ENCODE measurements around the gene ETFB. TPM values are rescaled to one million over a fixed set of nuclear protein-coding genes. Genes with fewer than 3 reads are reported as not detected.
A peak's percentile ranks its signal among the peaks of the same experiment; 100 is the strongest.

The ETFB gene
- total and polyA plus RNA-seq, 10 of the 15 experiments (the other 5 are each of a cell fraction or from before 2014, with no cell fraction given) = 15.1 to 166 (median 87.8) TPM

DNA sequence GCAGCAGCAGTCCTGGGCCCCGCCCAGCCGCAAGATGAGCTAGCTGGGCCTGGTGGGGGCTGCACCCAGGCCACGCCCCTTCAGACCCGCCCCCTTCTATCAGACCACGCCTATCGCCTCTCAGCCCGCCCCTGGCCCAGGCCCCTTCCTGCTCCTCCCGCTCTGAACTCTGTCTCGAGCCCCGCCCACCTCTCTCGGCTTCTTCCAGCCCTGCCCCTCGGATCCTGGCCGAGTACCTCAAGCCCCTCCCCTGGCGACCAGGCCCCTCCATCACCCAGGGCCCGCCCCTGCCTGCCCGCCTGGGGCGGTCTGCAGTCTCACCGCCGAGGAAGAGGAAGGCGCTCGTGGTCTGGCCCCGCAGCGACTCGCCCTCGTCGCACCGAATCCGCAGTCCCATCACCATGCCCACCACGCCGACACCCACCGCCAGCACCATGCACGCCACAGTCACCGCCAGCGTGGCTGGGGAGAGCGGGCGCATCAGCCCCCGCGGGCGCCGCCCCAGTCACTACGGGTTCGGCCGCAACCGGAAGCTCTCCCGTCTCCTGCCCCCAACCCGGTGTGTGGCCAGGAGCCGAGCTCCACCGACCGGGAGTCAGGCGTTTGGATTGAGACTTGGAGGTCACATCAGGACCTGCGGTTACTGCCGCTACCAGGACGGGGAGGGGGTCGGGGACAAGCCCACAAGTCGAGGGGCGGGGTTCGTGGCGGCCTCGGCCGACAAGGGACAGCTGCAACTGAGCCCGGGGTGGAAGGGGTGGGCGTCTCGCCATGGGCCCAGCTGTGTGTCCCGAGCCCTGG lies 1.6 kb upstream of the ETFB start (continued):
- TF ChIP-seq, protein P1, sequence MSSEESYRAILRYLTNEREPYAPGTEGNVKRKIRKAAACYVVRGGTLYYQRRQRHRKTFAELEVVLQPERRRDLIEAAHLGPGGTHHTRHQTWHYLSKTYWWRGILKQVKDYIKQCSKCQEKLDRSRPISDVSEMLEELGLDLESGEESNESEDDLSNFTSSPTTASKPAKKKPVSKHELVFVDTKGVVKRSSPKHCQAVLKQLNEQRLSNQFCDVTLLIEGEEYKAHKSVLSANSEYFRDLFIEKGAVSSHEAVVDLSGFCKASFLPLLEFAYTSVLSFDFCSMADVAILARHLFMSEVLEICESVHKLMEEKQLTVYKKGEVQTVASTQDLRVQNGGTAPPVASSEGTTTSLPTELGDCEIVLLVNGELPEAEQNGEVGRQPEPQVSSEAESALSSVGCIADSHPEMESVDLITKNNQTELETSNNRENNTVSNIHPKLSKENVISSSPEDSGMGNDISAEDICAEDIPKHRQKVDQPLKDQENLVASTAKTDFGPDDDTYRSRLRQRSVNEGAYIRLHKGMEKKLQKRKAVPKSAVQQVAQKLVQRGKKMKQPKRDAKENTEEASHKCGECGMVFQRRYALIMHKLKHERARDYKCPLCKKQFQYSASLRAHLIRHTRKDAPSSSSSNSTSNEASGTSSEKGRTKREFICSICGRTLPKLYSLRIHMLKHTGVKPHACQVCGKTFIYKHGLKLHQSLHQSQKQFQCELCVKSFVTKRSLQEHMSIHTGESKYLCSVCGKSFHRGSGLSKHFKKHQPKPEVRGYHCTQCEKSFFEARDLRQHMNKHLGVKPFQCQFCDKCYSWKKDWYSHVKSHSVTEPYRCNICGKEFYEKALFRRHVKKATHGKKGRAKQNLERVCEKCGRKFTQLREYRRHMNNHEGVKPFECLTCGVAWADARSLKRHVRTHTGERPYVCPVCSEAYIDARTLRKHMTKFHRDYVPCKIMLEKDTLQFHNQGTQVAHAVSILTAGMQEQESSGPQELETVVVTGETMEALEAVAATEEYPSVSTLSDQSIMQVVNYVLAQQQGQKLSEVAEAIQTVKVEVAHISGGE (CRISPR knock-in tag; IDR thresholded peaks at IDR 0.05) = no peak

DNA sequence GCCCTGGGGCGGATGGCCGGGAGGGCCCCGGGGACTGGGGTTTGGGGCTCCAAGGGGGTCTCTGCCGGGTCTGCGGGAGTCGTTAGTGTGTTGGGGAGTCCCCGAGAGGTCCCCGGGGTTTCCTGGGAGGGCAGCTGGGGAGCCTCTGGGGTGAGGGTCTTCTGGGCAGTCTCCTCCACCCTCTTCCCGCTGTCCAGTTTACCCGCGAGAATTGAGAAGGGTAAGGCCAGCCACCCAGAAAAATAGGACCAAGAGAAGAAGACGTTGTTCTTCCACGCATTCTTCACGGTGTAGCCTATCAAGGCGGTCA lies 1.0 kb upstream of the ETFB start:
- intact Hi-C loops (cut with micrococcal nuclease; ENCODE audit: unreplicated experiment) (loop anchor here (1.0 to 2.0 kb wide), 2 partner anchors 27 to 28 kb away; no protein-coding TSS in a partner anchor), in situ Hi-C loops (cut with MboI) (loop anchor here (10.0 to 25.0 kb wide), 2 partner anchors 552 to 1030 kb away; partner anchors contain the start of gene KCNC3)
- Histone ChIP-seq H4K20me1 (ENCODE audit: control insufficient read depth, insufficient read depth) (no peaks in the 10 kb centered on the region), H3K9me3 (replicated peaks; ENCODE audit: control insufficient read depth, insufficient read depth, low read length) (no peaks in the 10 kb centered on the region), H3K27ac (ENCODE audit: control insufficient read depth, insufficient read depth) (peak overlapping the region; percentile 56), H3K4me3 (peak overlapping the region; percentile 77), H3K9ac (ENCODE audit: control insufficient read depth, insufficient read depth, low read length) (peak overlapping the region; percentile 80), H3K4me1 (ENCODE audit: control insufficient read depth, insufficient read depth, low read length) (peaks cover 19% of the 10 kb centered on the region), H3K4me2 (ENCODE audit: control insufficient read depth, insufficient read depth) (peak overlapping the region; percentile 48), H3K36me3 (ENCODE audit: control insufficient read depth in 2 of 2, insufficient read depth in 2 of 2, low read length in 1 of 2) (no peaks in the 10 kb centered on the region), H3K79me2 (ENCODE audit: control insufficient read depth, insufficient read depth, low read length) (peaks cover 18% of the 10 kb centered on the region), H3K27me3 (replicated peaks in 1 of 2; ENCODE audit: control insufficient read depth in 2 of 2, insufficient read depth in 2 of 2, low read length in 1 of 2) (no peaks in the 10 kb centered on the region), H2AFZ (ENCODE audit: control insufficient read depth, low read depth, low read length) (peak overlapping the region; percentile 58)
- 2% methylated on average over 15 of the region's 15 CpGs for WGBS (ENCODE audit: insufficient coverage, insufficient replicate concordance, low lambda C conversion rate, missing lambda C conversion rate)
- POLR2A ChIA-PET = interaction anchor here (1.0 to 2.8 kb wide), 8 partner anchors 10 to 74 kb away, joined by 3 to 64 read pairs (median 8); partner anchors contain the start of genes C19orf84 and SIGLEC10
- ATAC-seq (no peak; the same call in 2 of the 3 replicates), FAIRE-seq (no peak), DNase-seq (ENCODE audit: low read depth, low spot score) (no peak)
- SMC1A ChIA-PET (ENCODE audit: uncharacterized antibody, unreplicated experiment) = interaction anchor here (0.6 to 1.9 kb wide), 5 partner anchors 9 to 50 kb away, joined by 3 to 10 read pairs (median 5); partner anchors contain the start of gene SIGLEC10
- TF ChIP-seq POLR2A (IDR thresholded peaks at IDR 0.05; ENCODE audit: low read depth, low read length) (0 out of 2 replicates have a peak, but pooled peaks have one; percentile 9), BACH1 (IDR thresholded peaks at IDR 0.05; ENCODE audit: borderline replicate concordance) (peak; percentile 19; the same call in 1 of the 2 replicates), MYC (IDR thresholded peaks at IDR 0.05; ENCODE audit: insufficient read depth, insufficient read length, insufficient replicate concordance, low read length, severe bottlenecking) (no peak), RUNX3 (IDR thresholded peaks at IDR 0.05; ENCODE audit: low read length) (0 out of 2 replicates have a peak, but pooled peaks have one; percentile 27)
- no TSS peak for BruUV-seq (replicated peaks)
- RAD21 ChIA-PET (ENCODE audit: unreplicated experiment) = interaction anchor here (1.2 to 2.3 kb wide), 6 partner anchors 9 to 50 kb away, joined by 4 to 34 read pairs (median 8); partner anchors contain the start of gene SIGLEC10
- CTCF ChIA-PET = interaction anchor here (0.7 to 2.4 kb wide), 7 partner anchors 9 to 73 kb away, joined by 3 to 12 read pairs (median 4); no protein-coding TSS in a partner anchor
